Psoas muscle (tissue), 8 donors: ENCODE data around the gene MRTFA. TPM values are rescaled to one million over a fixed set of nuclear protein-coding genes. Genes with fewer than 3 reads are reported as not detected.

ENCODE experiments used
- ATAC-seq, 4 donors: fragments of 200-7000 bp; cut with Tn5 transposase; one replicate each; pipeline ENCODE4 v1.9.1; 2020; ENCODE audit warnings: moderate library complexity in 3 of 4, mild to moderate bottlenecking in 2 of 4
- DNase-seq, 2 donors: peaks; one replicate each; pipeline ENCODE4 v3.0.0-alpha.2; 2020
- H3K27ac ChIP-seq: fragments of 200-600 bp; one replicate; pipeline ENCODE4 v1.8.0; 2022
- H3K27me3 ChIP-seq, 3 donors: fragments of 200-600 bp in 1 of 3; one replicate each; pipeline versions ENCODE4 v1.6.1 to v1.8.0; 2013 to 2022; ENCODE audit warnings: low read length in 2 of 3, mild to moderate bottlenecking in 2 of 3, moderate library complexity in 1 of 3; ENCODE audit not compliant: insufficient read depth in 3 of 3
- H3K36me3 ChIP-seq, 2 donors: fragments of 200-600 bp in 1 of 2; one replicate each; pipeline versions ENCODE4 v1.6.1 to v1.8.0; 2013 to 2022; ENCODE audit warnings: low read depth in 1 of 2, mild to moderate bottlenecking in 1 of 2, moderate library complexity in 1 of 2; ENCODE audit not compliant: insufficient read depth in 1 of 2
- H3K4me1 ChIP-seq: fragments of 200-600 bp; one replicate; pipeline ENCODE4 v1.8.0; 2022
- H3K4me3 ChIP-seq: fragments of 200-600 bp; one replicate; pipeline ENCODE4 v1.8.0; 2022; ENCODE audit warnings: mild to moderate bottlenecking
- H3K9me3 ChIP-seq: fragments of 200-600 bp; one replicate; pipeline ENCODE4 v1.8.0; 2022
- CTCF ChIP-seq: fragments of 200-600 bp; IDR thresholded peaks from one replicate; pipeline ENCODE4 v1.8.0; 2022; ENCODE audit warnings: antibody characterized with exemption
- WGBS, 3 donors: extraction: QIAGEN DNeasy Blood & Tissue Kit; methylation state at CpG; one replicate each; pipeline versions ENCODE4 v1.1.6 to v1.1.7; 2013; 5-methylcytosine and 5-hydroxymethylcytosine counted together
- intact Hi-C, 2 donors: fragments of 100-400 bp; cut with DNase I; formaldehyde crosslinking; loops; one replicate each; pipeline versions ENCODE4 v1.11.0 to v1.14.2; 2022
- polyA plus RNA-seq, 3 donors: library from polyadenylated mRNA; stranded (reverse); fragments of 200-250 nt; gene quantifications; one replicate each; pipeline ENCODE4 v1.2.3, GENCODE V29; 2013
- total RNA-seq, 4 donors: library from RNA; stranded (reverse); fragmentation: NEBNext Ultra II Directional in 2 of 4; extraction: Animal tissue kit (Norgen Biotek cat#: 25700) in 2 of 4; gene quantifications; one replicate each; pipeline versions ENCODE4 v1.2.1 to v1.2.4, GENCODE V29; 2021 to 2023
- donor health status: healthy with polysubstance abuse.
- donor health status: DM: no; HTN: no; CAD: no; lungs with moderate emphysema.
- donor health status: Bipolar disorder and iron deficiency.
- donor health status: healthy.
- donor health status: DM: yes; HTN: yes; CAD: no.
- donor health status: DM: no; HTN: no; CAD: no.
- donor health status: DM: no; HTN: no; CAD: no.
- donor health status: DM: yes; HTN: yes; CAD: no.

Gene MRTFA
- total and polyA plus RNA-seq, 7 donors: 10.1 to 24.0 (median 15.7) TPM

- H3K9me3 ChIP-seq: no peaks in the 10 kb centered on the region
- 84 to 94% (median 84%) methylated on average over 9 of the region's 9 CpGs for WGBS, 3 donors
- H3K36me3 ChIP-seq: peaks cover 3 to 58% of the 10 kb centered on the region in 2 donors
- no peak overlapping the region for H3K4me3 ChIP-seq
- H3K27ac ChIP-seq: no peak overlapping the region
- intact Hi-C loops: loop anchor here in 1 of 2 donors (10.0 kb wide), 1 partner anchor 332 kb away; no protein-coding TSS in a partner anchor
- no peaks in the 10 kb centered on the region for H3K27me3 ChIP-seq
- peaks cover 52% of the 10 kb centered on the region for H3K4me1 ChIP-seq
- no peak for TF ChIP-seq CTCF
- ATAC-seq (no peak), DNase-seq (peak in 1 of 2 donors; percentile 44)
Measured at GRCh38 chr22:40422558-40423309, 213.8 kb downstream of the MRTFA start.

- no peak overlapping the region for H3K27ac ChIP-seq
- H3K36me3 ChIP-seq: peaks cover 3 to 62% of the 10 kb centered on the region in 2 donors
- intact Hi-C loops: loop anchor here in 1 of 2 donors (10.0 kb wide), 1 partner anchor 333 kb away; no protein-coding TSS in a partner anchor
- H3K4me1 ChIP-seq: peaks cover 46% of the 10 kb centered on the region
- 77 to 100% (median 90%) methylated on average over 1 of the region's 1 CpG for WGBS, 3 donors
- H3K4me3 ChIP-seq: no peak overlapping the region
- DNase-seq (peak in 1 of 2 donors; percentile 6), ATAC-seq (no peak)
- H3K27me3 ChIP-seq: no peaks in the 10 kb centered on the region
- H3K9me3 ChIP-seq: no peaks in the 10 kb centered on the region
- no peak for TF ChIP-seq CTCF
Measured at GRCh38 chr22:40421941-40422340, 214.6 kb downstream of the MRTFA start.

GRCh38 chr22:40421082-40421350 is 215.5 kb downstream of the MRTFA start:
- no peaks in the 10 kb centered on the region for H3K9me3 ChIP-seq
- 76 to 90% (median 87%) methylated on average over 4 of the region's 4 CpGs for WGBS, 3 donors
- no peaks in the 10 kb centered on the region for H3K27me3 ChIP-seq
- H3K27ac ChIP-seq: no peak overlapping the region
- intact Hi-C loops: loop anchor here in 1 of 2 donors (10.0 kb wide), 1 partner anchor 334 kb away; no protein-coding TSS in a partner anchor
- H3K36me3 ChIP-seq: peaks cover 3 to 72% of the 10 kb centered on the region in 2 donors
- no peak for TF ChIP-seq CTCF
- peaks cover 38% of the 10 kb centered on the region for H3K4me1 ChIP-seq
- no peak overlapping the region for H3K4me3 ChIP-seq
- peak in 1 of 2 donors; percentile 22 for DNase-seq
- ATAC-seq: no peak

GRCh38 chr22:40420341-40421081 is 216.0 kb downstream of the MRTFA start:
- no peak for TF ChIP-seq CTCF
- intact Hi-C loops: loop anchor here in 1 of 2 donors (10.0 kb wide), 1 partner anchor 334 kb away; no protein-coding TSS in a partner anchor
- Histone ChIP-seq H3K36me3 (peaks cover 3 to 73% of the 10 kb centered on the region in 2 donors), H3K9me3 (no peaks in the 10 kb centered on the region), H3K27me3 (no peaks in the 10 kb centered on the region), H3K27ac (no peak overlapping the region), H3K4me3 (no peak overlapping the region), H3K4me1 (peaks cover 35% of the 10 kb centered on the region)
- no peak for ATAC-seq
- DNase-seq: peak in 1 of 2 donors; percentile 47
- WGBS, 3 donors: 91 to 93% (median 93%) methylated on average over 18 of the region's 18 CpGs
